ENCODE measurements around the gene CCDC15.

GRCh38 chr11:124920356-124920755 is 33.6 kb upstream of the CCDC15 start:
- TF ChIP-seq CTCF (conservative IDR thresholded peaks at IDR 0.05; ENCODE audit: low read length) (no peak), EZH2phosphoT487 (IDR thresholded peaks at IDR 0.05; ENCODE audit: borderline replicate concordance) (no peak)

Data from Loucy (cell line).